ENCODE data around the gene PIP5K1B.

Gene PIP5K1B

DNA sequence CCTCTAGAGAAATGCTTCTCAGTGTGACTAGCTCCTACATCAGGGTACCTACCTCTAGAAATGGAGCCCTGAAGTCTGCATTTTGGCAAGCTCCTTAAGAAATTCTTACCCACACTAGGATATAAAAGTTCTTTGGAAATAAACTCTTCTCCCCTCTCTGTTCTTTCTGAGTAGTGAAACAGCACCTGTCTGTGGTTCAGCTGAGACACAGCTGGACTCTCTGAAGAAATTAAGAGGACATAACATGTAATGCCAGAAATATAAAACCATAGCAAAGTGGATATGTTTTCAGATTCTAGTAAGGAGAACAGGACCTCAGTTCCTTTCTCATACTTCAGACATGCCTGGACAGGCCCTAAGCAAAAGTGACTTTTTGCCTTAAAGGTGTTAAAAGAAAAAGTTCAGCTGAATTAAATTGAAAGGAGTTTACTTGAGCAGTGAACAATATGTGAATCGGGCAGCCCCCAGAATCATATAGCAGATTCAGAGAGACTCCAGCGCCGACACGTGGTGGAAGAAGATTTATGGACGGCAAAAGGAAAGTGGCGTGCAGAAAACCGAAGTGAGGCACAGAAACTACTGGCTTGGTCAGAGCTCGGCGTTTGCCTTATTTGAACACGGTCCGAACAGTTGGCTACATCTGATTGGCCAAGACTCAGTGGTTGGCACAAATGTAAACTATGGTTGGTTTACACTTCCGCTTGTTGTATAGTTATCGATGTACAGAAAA, 244.4 kb downstream of the PIP5K1B start:
- TF ChIP-seq CTCF (IDR thresholded peaks at IDR 0.05; ENCODE audit: extremely low read depth, missing control alignments) = peak; percentile 21
- DNase-seq (ENCODE audit: low spot score) = no peak

GRCh38 chr9:68950188-68950587, 245.1 kb downstream of the PIP5K1B start:
- no peak for TF ChIP-seq CTCF (IDR thresholded peaks at IDR 0.05; ENCODE audit: extremely low read depth, missing control alignments)
- no peak for DNase-seq (ENCODE audit: low spot score)

GRCh38 chr9:68950689-68951088, 245.6 kb downstream of the PIP5K1B start:
- TF ChIP-seq CTCF (IDR thresholded peaks at IDR 0.05; ENCODE audit: extremely low read depth, missing control alignments) = no peak
- no peak for DNase-seq (ENCODE audit: low spot score)

DNA sequence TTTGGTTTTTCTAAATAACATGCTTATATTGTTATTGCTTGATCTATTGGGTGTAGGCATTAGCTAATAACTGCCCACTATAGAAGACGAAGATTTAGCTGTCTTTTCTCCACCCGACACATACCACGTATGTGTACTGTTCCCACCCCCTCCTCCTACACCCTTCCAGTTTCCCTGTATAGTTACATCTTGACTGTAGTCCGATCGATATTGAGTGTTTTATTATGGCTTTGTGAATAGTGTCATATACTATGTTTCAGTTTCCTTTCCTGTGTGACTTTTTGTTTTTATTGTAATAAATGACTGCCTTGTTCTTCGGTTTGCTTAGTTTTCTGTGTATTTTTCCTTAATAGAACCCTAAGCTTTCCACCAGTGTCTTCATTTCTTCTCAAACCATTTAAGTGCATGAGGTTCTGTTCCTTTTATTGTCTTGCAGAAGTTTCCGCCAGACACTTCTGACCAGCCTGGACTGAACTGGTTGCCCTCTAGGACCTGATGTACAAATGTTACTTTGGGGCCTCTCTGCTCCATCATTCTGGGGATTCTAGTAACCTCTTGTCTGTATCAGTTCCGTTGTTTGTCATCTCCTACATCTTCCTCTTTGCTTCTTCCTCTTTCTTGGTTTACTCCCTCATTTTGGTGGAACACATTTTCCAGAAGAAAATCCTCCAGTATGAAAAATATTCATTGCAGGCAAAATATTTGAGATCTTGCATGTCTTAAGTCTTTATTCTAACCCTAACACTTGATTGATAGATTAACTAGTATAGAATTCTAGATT, 247.0 kb downstream of the PIP5K1B start:
- DNase-seq (ENCODE audit: low spot score) = peak; percentile 51
- TF ChIP-seq CTCF (IDR thresholded peaks at IDR 0.05; ENCODE audit: extremely low read depth, missing control alignments) = no peak

- DNase-seq (ENCODE audit: low spot score) = no peak
Observed at GRCh38 chr9:68953771-68954170, 248.7 kb downstream of the PIP5K1B start.

GRCh38 chr9:68955330-68955729, 250.3 kb downstream of the PIP5K1B start:
- DNase-seq (ENCODE audit: low spot score) = no peak
- no peak for TF ChIP-seq CTCF (IDR thresholded peaks at IDR 0.05; ENCODE audit: extremely low read depth, missing control alignments)

More at GRCh38 chr9:68953771-68954170, 248.7 kb downstream of the PIP5K1B start:
- no peak for TF ChIP-seq CTCF (IDR thresholded peaks at IDR 0.05; ENCODE audit: extremely low read depth, missing control alignments)

- no peak for DNase-seq (ENCODE audit: low spot score)
- TF ChIP-seq CTCF (IDR thresholded peaks at IDR 0.05; ENCODE audit: extremely low read depth, missing control alignments) = no peak
Observed at GRCh38 chr9:68957479-68957878, 252.4 kb downstream of the PIP5K1B start.
